ENCODE measurements around the gene UST.

GRCh38 chr6:148703900-148704299 lies 42.9 kb upstream of the UST start:
- TF ChIP-seq BHLHE40 (IDR thresholded peaks at IDR 0.05; ENCODE audit: borderline replicate concordance), result no peak
- TF ChIP-seq TARDBP (IDR thresholded peaks at IDR 0.05), result no peak
- TF ChIP-seq FOXM1 (IDR thresholded peaks at IDR 0.05; ENCODE audit: borderline replicate concordance), result no peak
- no peak for TF ChIP-seq SUZ12 (IDR thresholded peaks at IDR 0.05)
- TF ChIP-seq SP1 (IDR thresholded peaks at IDR 0.05), result no peak
- TF ChIP-seq ARNT (IDR thresholded peaks at IDR 0.05), result no peak
- no peak for TF ChIP-seq FOXA1 (IDR thresholded peaks at IDR 0.05)
